ENCODE measurements around the gene SLC4A5.
A peak's percentile ranks its signal among the peaks of the same experiment; 100 is the strongest.
"Not testable (repeated sequence)": the region's sequence is repeated elsewhere in the genome, so short reads cannot be mapped to it uniquely, and the experiment has no call there.

Gene SLC4A5

GRCh38 chr2:74367789-74368188 is 24.6 kb upstream of the SLC4A5 start:
- FAIRE-seq: no peak

GRCh38 chr2:74366036-74366435 is 22.8 kb upstream of the SLC4A5 start:
- FAIRE-seq (no peak), DNase-seq (ENCODE audit: extremely low spot score, insufficient read length, low read depth) (no peak)

More at GRCh38 chr2:74367789-74368188, 24.6 kb upstream of the SLC4A5 start:
- DNase-seq (ENCODE audit: extremely low spot score, insufficient read length, low read depth): no peak

GRCh38 chr2:74364533-74365505 is 21.6 kb upstream of the SLC4A5 start:
- FAIRE-seq: no peak
- DNase-seq (ENCODE audit: extremely low spot score, insufficient read length, low read depth): no peak

- FAIRE-seq (no peak), DNase-seq (ENCODE audit: extremely low spot score, insufficient read length, low read depth) (no peak)
These were observed 18.1 kb upstream of the SLC4A5 start for GRCh38 chr2:74361327-74361726.

GRCh38 chr2:74357627-74358026 is 14.4 kb upstream of the SLC4A5 start:
- FAIRE-seq: no peak
- no peak for DNase-seq (ENCODE audit: extremely low spot score, insufficient read length, low read depth)

- no peak for FAIRE-seq
These were observed 6.7 kb upstream of the SLC4A5 start for GRCh38 chr2:74349889-74350288.

GRCh38 chr2:74347742-74348141 is 4.5 kb upstream of the SLC4A5 start:
- FAIRE-seq (no peak), DNase-seq (ENCODE audit: extremely low spot score, insufficient read length, low read depth) (no peak)

More at GRCh38 chr2:74349889-74350288, 6.7 kb upstream of the SLC4A5 start:
- no peak for DNase-seq (ENCODE audit: extremely low spot score, insufficient read length, low read depth)

DNA sequence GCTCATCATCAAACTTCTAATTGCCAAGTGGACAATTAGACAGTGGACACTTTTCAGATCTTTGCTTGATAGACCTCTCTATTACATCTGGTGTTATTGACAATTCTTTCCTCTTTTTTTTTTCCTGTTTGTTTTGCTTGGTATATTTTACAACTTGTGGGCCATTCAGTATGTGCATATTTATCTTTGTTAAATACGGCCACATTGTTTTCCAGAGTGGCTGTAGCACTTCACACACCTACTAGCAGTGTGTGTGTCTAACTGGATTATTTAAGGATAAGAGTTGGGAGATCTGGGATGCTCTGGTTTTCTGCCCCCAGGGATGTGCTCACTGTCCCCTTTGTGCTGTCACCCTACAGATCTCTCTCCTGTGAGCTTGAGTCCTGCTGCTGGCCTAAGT is 4.1 kb upstream of the SLC4A5 start:
- FAIRE-seq: no peak
- no peak for DNase-seq (ENCODE audit: extremely low spot score, insufficient read length, low read depth)

DNA sequence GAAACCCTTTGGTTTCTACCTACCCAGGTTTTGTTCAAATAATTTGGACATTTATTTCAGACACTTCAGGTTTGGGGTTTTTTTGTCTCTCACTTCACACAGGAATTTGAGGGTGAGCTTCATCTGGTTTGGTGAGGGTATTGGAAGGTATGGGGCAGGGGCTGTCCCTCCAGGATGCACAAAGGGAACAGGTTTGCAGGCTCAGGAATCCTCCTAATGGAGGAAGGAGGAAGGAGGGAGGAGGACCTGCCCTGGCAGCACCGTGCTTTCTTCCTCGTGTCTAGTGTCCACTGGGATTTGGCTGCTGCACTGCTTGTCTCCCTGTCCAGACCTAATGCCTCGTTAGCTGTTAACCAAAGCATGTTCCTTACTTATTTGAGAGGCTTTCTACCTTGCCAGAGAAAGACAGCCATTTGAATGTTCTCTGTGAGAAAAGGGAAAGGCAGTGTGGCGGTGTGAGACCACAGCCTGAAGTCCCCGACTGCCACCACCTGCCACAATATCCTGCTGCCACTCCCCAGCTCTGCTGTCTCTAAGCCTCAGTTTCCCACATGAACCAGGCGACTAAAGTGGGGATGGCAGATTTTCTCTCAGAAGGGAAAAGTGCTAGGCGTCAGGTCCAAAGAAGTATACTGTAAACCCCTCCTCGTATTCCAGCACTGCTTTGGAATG is 2.2 kb upstream of the SLC4A5 start:
- FAIRE-seq (no peak), DNase-seq (ENCODE audit: extremely low spot score, insufficient read length, low read depth) (no peak)

DNA sequence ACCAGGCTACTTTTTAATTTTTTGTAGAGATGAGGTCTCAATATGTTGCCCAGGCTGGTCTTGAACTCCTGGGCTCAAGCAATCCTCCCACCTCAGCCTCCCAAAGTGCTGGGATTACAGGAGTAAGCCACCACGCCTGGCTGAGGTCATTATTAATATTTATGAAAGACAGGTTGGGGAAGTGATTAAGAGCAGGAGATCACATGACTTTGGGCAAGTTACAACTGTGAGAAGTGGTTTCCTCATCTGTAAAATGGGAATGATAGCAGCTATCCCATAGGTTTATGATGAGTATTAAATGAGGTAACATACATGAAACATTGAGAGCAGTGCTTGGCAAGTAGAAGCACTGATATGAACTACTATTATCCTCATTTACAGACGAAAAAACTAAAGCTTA is 7.0 kb downstream of the SLC4A5 start:
- FAIRE-seq: not testable (repeated sequence)

GRCh38 chr2:74334931-74335333 is 8.3 kb downstream of the SLC4A5 start:
- DNase-seq (ENCODE audit: extremely low spot score, insufficient read length, low read depth) (peak; percentile 33), FAIRE-seq (peak; percentile 79)

More for the DNA sequence above, 7.0 kb downstream of the SLC4A5 start:
- DNase-seq (ENCODE audit: extremely low spot score, insufficient read length, low read depth): not testable (repeated sequence)

GRCh38 chr2:74333896-74334586 is 9.2 kb downstream of the SLC4A5 start:
- FAIRE-seq: no peak

DNA sequence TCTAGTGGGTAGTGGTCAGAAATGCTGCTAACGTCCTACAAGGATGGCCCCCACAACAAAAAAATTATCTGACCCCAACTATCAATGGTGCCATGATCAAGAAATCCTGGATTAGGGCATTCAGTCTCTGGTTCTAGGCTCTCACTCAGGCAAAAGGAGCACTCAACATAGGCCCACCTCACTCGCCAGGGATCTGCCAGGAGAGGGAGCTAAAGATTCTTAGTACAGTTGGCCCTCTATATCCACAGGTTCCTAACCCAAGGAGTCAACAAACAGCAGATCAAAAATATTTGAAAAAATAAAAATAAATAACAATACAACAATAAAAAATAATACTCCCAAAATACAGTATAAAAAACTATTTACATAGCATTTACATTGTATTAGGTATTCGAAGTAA is 10.0 kb downstream of the SLC4A5 start:
- FAIRE-seq (no peak), DNase-seq (ENCODE audit: extremely low spot score, insufficient read length, low read depth) (no peak)

More at GRCh38 chr2:74333896-74334586, 9.2 kb downstream of the SLC4A5 start:
- no peak for DNase-seq (ENCODE audit: extremely low spot score, insufficient read length, low read depth)

DNA sequence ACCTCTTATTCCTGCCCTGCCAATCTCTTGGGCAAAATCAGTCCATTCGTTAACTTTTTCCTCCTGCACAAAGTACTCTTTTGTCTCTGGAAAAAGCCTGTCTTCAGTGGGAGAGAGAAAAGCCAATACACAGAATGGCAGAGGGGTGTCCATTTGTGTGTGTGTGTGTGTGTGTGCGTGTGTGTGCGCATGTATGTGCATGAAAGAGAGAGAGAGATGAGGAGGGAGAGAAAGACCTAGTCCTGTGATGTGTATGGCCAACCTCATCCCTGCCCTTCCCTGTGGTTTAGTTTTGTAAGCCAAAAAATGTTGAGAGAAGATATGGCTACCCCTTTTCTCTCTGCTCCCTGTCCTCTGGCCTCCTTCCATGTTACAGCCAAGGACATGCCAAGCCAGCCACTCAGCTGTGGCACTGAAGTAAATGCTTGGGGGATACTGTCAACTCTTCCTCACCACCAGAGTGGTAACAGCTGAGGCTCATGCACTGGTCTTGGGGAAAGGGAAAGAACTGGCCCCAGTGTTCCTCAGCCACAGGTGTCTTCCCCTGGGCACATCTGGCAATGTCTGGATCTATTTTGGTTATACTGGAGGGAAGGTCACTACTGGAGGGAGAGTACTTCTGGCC is 10.6 kb downstream of the SLC4A5 start:
- DNase-seq (ENCODE audit: extremely low spot score, insufficient read length, low read depth) (no peak), FAIRE-seq (no peak)

GRCh38 chr2:74328573-74328972 is 14.6 kb downstream of the SLC4A5 start:
- DNase-seq (ENCODE audit: extremely low spot score, insufficient read length, low read depth): no peak
- FAIRE-seq: no peak

DNA sequence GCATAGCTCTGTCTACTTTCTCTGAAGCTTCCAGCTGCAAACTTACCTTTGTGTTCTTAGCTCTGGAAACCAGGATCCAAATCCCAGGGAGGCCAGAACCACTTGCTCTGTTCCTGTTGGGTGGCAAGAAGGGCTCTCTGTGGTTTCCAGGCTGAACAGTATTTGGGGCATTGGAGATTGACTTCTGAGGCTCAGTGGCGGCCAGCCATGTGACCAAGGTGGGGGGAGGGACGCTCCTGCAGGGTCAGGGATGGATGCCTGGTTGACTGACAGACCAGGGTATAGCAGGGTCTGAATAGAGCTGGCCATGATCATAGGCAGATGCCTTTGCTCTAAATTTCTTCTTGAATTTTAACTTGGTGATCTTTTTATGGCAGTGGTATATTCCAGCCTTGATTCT is 15.1 kb downstream of the SLC4A5 start:
- FAIRE-seq: no peak
- no peak for DNase-seq (ENCODE audit: extremely low spot score, insufficient read length, low read depth)

- DNase-seq (ENCODE audit: extremely low spot score, insufficient read length, low read depth) (no peak), FAIRE-seq (no peak)
These were observed 15.6 kb downstream of the SLC4A5 start for GRCh38 chr2:74327627-74328026.

DNA sequence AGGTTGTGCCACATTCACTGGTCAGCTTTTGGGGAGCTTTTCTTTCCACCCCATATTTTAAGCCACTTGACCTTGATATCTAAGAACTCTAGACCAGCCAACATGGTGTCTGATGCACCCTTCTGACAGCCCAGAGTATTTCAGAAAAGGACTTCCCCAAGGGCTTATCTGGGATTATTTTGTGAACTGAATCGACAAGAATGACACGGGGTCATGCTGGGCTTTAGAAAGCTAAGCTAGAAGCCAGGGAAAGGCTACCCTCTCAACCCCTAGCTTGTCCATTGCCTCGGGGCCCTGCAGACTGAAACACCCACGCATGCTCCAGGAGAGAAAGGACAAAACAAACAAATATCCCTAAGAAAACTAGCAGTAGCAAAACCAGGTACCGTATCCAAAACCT is 16.0 kb downstream of the SLC4A5 start:
- FAIRE-seq: no peak
- DNase-seq (ENCODE audit: extremely low spot score, insufficient read length, low read depth): no peak

DNA sequence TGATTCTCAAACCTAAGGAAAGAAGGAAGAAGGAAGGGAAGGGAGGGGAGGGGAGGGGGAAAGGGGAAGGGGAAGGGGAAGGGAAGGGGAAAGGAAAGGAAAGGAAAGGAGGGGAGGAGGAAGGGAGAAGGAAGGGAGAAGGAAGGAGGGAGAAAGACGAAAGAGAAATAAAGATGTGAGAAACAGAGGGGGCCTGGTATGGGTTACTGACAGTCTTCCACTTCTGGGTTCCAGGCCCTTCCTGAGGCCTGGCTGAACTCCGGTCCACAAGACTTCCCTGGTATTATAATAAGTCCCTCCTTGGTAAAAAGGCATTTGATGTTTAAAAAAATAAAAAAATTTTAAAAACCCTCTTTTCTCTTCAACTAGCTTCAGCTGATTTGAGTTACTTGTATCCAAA is 17.4 kb downstream of the SLC4A5 start:
- DNase-seq (ENCODE audit: extremely low spot score, insufficient read length, low read depth) (no peak), FAIRE-seq (no peak)

DNA sequence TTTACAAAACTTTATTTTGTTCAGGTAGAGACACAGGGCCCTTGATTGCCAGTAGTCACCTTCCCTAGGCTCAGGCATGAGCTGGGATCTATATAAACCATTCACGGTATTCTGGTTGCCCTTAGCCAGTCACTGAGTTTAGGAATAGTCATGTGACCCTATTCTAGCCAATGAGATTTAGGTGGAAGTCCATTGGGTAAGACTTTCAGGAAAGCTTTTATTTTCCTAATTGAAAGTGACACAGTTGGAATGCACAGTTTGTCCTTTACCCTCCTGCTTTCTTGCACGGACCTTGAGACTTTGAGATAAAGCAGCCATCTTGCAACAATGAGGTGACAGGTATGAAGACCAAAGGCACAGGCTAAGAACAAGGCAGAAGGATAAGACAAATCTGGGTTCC is 21.5 kb downstream of the SLC4A5 start:
- DNase-seq (ENCODE audit: extremely low spot score, insufficient read length, low read depth) (no peak), FAIRE-seq (no peak)
